SK-N-SH (cell line): ENCODE measurements around the gene WDR33.

Experiments
- CTCF ChIP-seq: fragments of 200-600 bp; sonication (generic); IDR thresholded peaks from 2 replicates; pipeline ENCODE4 v1.6.1; 2017; ENCODE audit warnings: antibody characterized with exemption, mild to moderate bottlenecking, moderate library complexity
- EP300 ChIP-seq, 2 experiments: IDR thresholded peaks; 2 replicates each; pipeline versions ENCODE4 v1.4.0 to v1.6.1; 2012; ENCODE audit warnings: borderline replicate concordance in 1 of 2, low read depth in 1 of 2, low read length in 1 of 2
- EZH2phosphoT487 ChIP-seq: fragments of 200-600 bp; sonication (generic); IDR thresholded peaks from 2 replicates; pipeline ENCODE4 v1.6.1; 2017; ENCODE audit warnings: low read depth, mixed run types, mild to moderate bottlenecking, antibody characterized with exemption, moderate library complexity, borderline replicate concordance
- GABPA ChIP-seq: IDR thresholded peaks from 2 replicates; pipeline ENCODE4 v1.4.0; 2012; ENCODE audit warnings: low read depth, mild to moderate bottlenecking
- MXI1 ChIP-seq: IDR thresholded peaks from 2 replicates; pipeline ENCODE4 v1.6.1; 2012; ENCODE audit warnings: mild to moderate bottlenecking, low read depth, low read length, improper control_type of control experiment
- TAF1 ChIP-seq: IDR thresholded peaks from 2 replicates; pipeline ENCODE4 v1.6.1; 2012; ENCODE audit warnings: low read depth, mild to moderate bottlenecking, low read length, moderate library complexity, borderline replicate concordance

DNA sequence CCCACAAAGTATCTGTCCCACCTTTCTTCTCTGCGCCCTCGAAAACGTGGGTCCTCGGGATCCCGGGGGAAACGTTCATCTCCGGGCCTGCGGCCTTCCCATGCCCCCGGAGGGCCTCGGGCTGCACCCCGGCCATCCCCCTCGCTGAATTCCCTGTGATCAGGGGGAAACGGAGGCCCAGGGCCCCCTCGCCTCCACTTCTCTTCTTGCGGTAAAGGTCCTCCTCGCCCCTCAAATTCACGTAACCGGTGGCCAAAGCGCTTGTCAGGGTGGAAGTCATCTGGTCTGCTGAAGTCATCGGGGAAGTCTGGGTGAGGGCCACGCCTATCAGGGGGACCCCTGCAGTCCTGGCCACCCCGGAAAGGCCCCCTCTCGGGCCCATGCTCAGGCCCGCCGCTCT, 97.4 kb downstream of the WDR33 start:
- TF ChIP-seq EP300 (IDR thresholded peaks at IDR 0.05; ENCODE audit: borderline replicate concordance in 1 of 2, low read depth in 1 of 2, low read length in 1 of 2) = no peak
- no peak for TF ChIP-seq CTCF
- TF ChIP-seq GABPA = no peak
- no peak for TF ChIP-seq EZH2phosphoT487
- no peak for TF ChIP-seq TAF1
- no peak for TF ChIP-seq MXI1
